Activated effector memory CD4-positive, alpha-beta T cell treated with Interleukin-2 at 50 U/mL for 16 hours (primary cell): ENCODE measurements around the gene AGK.

Experiments used
- DNase-seq: peaks from one replicate; pipeline ENCODE4 v3.0.0-alpha.2; 2020

AGK gene

DNA sequence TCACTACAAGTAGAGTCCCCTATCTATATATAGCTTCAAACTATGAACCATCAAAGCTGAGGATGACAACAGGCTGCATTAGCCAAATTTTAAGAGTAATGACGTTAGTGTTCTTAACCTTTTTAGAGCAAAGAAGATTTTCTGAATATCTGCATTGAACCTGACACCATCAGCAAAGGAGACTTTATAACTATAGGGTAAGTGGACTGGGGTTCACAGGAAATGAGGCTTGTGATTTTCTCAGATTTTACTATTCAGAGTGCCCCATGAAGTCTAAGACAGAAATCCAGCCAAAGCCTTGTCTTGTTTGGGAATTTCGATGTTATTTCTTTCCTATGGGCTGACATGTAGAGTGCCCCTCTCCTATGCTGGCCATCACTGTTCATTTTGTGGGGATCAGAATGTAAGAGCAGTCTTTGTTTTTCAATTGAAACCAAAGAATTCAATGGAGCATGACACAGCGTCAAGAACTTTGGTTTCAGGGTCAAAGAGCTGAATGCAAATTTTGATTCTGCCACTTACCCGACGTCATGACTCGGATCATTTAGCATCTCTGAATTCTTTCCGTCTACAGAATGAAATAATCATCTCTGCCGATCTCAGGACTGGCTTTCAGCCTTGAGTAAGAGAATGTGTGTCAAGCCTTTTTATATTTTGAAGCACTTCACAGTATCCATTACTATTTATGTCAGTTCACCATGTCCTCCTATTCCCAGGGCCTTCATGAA lies 98.1 kb downstream of the AGK start:
- no peak for DNase-seq

DNA sequence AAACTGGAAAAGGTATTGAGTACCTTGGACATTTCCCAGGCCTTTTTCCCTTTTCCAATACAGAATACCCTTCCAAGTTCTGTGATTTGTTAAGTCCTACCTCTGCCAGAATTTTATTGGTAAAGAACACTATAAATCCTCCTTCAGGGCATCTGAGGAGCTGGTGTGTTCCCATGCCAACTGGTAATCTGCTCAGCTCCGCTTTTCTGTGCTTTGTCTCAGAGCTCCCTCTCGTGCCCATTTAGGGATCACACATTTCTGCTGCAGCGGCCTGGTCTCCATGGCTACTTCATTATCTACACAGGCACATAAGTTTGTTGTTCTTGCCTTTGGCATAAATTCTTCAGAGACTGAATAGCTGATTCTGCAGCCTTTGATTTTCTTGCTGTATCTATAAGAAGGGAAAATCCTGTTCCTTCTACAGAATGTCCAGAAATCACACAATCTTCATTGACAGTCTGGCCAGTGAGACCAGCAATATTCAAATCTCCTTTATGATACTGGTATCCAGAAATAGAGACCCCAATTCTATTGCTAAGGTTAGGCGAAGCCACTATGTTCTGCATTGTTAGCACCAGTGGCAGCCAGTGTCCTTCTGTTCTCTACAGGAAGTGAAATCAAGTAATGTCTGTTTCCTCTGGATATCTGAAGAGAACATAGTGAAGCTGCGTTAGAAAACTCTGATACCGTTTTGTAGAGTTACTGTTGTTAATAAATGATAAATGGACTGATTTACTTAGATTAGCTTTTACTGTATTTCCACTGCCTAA lies 98.8 kb downstream of the AGK start:
- no peak for DNase-seq

DNA sequence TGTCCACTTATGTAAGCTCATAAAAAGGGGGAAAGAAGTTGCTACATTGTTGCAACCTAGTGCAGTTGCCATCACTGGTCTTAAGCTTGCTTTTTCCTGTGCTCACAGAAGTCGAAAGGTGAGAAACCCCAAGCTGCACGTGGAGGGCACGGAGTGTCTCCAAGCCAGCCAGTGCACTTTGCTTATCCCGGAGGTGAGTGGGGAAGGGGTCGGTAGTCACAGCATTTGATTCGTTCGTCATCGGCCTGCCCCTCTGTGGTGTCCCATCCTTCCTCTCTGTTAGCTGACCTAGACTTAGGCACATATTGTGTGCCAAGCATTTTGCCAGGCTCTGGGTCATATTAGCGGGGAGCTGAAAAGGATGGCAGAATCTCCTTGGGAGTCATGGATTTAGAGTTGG lies 100.2 kb downstream of the AGK start:
- no peak for DNase-seq

DNA sequence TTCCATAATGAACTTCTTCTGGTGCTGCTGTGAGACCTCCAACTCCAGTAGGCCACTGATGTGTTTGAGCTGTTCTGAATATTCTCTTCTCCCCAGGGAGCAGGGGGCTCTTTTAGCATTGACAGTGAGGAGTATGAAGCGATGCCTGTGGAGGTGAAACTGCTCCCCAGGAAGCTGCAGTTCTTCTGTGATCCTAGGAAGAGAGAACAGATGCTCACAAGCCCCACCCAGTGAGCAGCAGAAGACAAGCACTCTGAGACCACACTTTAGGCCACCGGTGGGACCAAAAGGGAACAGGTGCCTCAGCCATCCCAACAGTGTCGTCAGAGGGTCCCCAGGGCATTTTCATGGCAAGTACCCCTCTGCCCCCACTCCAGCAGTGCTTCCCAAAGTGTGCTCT lies 101.5 kb downstream of the AGK start:
- DNase-seq, result no peak

DNA sequence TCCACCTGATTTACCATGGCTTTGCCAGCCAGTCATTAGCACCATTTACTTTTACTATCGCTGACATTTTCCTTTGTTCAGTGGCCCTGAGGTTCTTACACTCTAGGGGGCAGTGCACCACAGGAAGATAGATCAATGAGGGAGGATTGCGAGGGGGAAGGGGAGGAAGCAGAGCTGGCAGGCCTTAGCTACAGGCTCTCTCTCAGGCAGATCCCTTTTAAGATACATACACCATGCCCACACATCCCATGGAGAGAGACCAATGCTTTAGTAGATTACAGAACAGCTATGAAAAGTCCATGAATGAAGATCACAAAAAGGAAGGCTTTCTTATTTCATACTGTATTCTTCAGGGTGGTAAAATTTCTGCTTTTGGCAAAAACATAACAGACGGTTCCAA lies 103.3 kb downstream of the AGK start:
- DNase-seq, result peak; percentile 31

GRCh38 chr7:141659501-141659900 lies 108.3 kb downstream of the AGK start:
- no peak for DNase-seq

GRCh38 chr7:141660259-141660658 lies 109.0 kb downstream of the AGK start:
- no peak for DNase-seq

GRCh38 chr7:141663081-141663849 lies 112.1 kb downstream of the AGK start:
- no peak for DNase-seq

- DNase-seq, result no peak
These were observed 113.2 kb downstream of the AGK start for GRCh38 chr7:141664450-141664849.

DNA sequence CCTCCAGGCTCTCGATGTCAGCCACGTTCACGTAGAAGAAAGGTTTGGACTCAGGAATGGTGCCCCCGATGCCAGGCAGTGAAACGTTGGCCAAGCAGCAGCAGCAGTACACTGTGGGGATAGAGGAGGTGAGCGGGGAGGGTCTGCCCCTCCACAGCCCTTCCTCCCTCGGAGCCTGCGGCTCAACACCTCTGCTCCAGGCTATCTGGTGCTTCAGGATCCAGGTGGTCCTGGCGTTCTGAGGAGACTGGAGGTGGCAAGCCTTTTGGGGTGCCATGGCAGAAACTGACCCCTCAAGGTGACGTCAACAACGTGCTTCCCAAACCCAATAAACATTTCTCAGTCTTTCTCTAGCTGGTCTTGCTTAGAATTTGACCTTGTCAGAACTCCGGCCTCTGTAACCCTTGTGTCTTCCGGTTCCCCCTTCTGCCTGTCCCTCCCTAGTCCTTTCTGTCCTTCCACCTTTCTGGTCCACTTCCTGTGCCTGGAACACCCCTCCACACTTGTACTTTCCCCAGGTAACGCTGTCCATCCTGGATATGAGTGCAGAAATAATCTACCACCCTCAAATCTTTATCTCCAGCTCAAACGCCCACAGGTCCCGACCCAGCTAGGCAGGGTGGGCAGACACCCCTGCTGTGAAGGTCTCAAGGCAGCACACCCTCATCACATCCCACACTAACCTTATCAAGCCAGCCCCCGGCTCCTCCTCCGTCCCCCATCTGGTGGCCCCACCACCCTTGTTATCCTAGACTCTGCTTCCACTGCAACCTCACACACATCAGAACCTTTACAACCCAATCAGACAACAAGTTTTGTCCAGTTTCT lies 114.2 kb downstream of the AGK start:
- DNase-seq, result no peak

DNA sequence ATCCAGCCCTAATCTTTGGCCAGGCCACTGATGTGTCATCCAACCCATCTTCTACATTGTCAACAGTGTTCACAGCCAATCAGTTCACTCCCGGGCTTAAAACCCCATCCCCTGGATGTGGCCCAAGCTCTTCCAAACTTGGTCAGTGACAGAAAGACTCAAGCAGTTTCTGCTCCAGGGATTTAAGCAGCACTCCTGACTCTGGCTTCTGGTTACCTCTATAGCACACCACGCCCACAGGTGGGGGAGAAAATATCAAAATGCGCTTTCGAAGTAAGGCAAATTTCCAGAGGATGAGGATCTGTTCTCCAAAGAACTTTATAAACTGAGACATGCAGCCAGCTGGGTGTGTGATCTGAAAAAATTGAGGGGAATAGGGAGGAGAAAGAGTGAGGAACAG lies 114.9 kb downstream of the AGK start:
- DNase-seq, result no peak

DNA sequence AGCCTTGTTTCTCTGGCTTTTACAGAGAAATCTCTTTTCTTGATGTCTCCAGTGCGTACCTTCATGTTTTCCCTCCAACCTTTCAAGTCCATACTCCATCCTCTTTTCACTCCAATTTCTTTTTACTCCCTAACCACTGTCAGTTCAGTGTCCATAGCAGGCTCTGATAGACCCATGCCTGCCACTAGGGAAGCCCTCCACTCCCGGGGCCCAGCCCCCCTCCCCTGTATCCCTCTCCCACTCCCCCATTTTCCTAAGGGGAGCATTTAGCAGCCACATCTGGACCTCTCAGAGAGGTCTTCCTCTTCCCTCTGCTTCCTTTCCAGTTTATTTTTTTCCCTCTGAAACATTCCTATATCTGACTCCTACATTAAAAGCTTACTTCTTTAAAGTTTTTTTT lies 117.6 kb downstream of the AGK start:
- no peak for DNase-seq

DNA sequence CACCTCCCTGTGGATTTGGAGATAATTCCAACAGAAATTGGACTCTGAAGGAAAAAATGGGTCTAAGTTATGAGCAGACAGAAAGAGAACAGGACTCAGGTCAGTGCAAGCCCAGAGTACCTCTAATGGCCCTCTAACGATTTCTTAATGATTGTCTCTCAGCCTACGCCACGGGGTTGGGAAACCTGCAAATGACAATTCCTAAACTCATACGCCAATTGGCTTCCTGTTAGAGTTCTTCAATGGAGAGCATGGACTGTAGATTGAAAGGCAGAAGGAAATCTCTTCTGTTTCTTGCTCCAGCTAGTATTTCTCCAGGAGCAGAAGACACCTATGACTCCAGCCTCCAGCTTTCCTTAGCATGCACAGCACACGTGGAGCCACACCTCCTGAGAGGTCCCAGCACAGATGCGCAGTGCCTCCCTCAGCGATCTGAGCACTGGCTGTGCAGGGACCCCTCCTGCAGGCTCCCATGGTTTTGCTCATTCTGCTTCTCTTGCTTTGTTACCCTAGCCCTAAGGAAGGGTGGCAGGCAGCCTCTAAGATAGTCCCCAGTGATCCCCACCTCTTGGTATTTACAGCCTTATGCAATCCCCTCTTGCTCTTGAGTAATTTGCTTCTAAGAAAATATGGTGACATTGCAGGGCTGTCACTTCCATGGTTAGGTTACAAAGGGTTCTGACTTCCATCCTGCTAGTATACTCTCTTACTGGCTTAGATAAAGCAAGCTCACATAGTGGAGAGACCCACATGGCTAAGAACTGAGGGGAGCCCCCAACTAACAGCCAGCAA lies 120.7 kb downstream of the AGK start:
- no peak for DNase-seq

DNA sequence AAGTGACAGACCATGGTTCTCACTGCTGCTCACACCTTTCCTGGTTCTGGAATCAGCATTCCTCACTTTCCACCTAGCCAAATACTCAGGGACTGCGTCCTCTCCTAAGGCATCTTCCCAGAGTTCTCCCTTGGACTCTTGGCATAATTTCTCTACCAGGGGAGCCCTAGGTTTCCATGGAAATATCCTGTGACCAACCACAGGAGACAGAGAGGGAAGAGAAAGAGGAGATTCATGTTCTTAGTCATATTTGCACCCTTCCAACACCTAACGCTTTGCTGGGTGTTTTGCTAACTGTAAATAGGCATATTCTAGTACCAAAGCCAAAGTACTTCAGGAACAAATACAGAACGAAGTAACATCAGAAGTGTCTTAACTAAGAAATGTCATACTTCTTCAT lies 122.1 kb downstream of the AGK start:
- DNase-seq, result no peak

DNA sequence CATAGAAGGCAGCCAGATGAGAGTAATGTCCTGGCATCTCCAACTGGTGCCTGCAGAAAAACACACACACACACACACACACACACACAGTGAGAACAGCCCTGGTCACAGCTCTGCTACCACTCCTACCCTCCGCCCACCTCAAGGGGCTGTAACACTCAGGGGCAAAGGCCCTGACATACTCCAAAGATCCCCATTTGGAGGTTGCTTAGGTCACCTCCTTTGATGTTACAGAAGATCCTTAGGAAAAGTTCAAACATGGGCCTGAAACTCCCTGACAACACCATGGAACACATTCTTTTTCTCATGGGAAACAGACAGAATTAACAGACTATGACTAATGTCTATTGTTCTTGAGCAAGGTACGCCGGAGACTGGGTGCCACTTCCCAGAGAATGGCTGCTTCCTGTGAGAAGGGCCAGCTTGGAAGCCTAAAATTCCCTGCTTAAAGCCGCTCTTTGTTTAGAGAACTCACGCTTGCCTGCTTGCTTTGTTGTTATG lies 123.0 kb downstream of the AGK start:
- DNase-seq, result no peak

- no peak for DNase-seq
These were observed 123.5 kb downstream of the AGK start for GRCh38 chr7:141674702-141675101.

DNA sequence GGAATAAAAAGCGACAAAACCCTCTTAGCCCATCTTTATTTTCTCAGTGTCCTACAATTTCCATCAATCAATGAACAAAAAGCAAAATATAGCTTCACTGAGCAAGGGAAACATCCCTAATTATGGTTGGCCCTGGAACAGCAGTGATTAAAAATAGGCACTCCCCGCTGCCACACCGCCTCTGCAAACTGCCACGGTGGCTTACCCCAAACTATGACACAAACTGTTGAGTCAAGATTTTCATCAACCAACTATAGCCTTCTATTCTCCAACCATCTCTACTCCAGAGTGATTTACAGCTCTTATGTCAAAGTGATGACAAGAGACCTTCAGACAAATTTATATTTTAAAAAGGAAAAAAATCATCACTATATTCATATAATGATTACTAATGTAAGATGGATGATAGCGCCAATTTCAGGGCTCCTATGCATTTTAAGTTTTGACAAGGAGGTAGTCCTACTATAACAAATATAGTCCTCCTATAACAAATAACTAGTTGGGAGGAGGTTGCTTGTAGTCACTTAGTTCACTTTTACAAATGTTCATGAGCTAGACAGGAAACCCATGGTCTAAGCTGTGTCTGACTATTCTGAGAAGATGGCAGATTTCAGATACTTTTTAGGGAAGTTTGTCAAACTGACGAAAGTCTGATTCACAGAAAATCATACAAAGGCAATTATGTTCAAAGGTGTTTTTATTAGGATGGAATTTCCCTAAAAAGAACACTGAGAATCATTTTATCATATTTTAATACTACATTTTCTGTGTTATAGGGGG lies 124.4 kb downstream of the AGK start:
- no peak for DNase-seq

DNA sequence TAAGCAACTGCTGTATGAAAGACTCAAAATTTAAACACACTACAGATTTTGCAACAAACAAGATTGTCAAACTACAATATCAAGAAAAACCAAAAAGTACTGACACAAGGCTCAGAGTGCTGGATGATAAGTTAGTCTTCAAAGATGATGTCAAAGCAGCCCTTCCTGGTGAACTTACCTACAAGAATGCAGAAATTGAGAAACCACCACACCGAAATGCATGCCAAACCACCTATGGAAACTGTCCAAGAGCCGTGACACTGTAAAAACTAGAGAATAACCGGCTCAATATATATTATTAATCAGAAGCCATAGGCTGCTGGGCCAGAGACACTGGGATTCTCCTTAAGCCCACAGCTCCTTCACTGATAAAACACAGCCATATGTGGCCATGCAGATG lies 125.4 kb downstream of the AGK start:
- DNase-seq, result no peak

- DNase-seq, result no peak
These were observed 127.8 kb downstream of the AGK start for GRCh38 chr7:141679014-141679413.

GRCh38 chr7:141685285-141686023 lies 134.2 kb downstream of the AGK start:
- no peak for DNase-seq
